HT-29 (cell line): Measurements from ENCODE around the gene GGT6. TPM values are rescaled to one million over a fixed set of nuclear protein-coding genes. Genes with fewer than 3 reads are reported as not detected.
A peak's percentile ranks its signal among the peaks of the same experiment; 100 is the strongest.

Experiments used
- DNase-seq: peaks from one replicate; pipeline ENCODE4 v3.0.0-alpha.2; 2015; ENCODE audit warnings: low spot score
- total RNA-seq: library from RNA; depleted of rRNA; stranded (reverse); fragments of >200 nt; shearing (Covaris generic); gene quantifications from 2 replicates; pipeline ENCODE4 v1.2.3, GENCODE V29; 2014

GGT6 gene
- total RNA-seq, 1 experiment from 2014 or later, result 7.0 TPM

DNA sequence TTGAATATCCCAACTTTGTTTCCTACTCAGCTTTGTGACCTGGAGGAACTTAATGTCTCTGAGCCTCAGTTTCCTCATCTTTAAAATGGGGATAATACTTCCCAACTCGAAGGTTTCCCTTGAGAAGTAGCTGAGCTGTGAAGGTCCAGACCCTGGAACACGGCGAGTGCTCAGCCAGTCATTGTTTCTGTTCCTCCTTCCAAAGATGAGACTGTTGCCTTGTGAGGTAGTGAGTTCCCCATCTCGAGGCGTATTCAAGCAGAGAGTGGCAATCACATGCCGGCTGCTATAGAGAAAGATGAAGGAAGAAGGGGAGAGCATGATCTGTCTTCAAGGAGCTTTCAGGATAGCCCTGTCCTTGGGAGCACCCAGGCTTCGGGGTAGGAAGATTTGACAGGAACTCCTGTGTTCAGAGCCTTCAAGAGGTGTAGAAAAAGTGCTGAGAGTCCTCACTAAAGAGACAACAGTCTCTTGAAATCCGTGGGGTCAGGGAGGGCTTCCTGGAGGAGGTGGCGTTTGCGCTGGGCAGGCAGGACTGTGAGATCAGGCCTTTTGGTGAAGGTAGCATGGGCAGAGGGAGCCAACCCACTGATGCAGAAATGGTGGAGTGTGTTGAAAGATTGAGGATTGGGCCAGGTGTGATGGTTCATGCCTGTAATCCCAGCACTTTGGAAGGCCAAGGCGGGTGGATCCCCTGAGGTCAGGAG is 34.5 kb downstream of the GGT6 start:
- DNase-seq, result no peak

DNA sequence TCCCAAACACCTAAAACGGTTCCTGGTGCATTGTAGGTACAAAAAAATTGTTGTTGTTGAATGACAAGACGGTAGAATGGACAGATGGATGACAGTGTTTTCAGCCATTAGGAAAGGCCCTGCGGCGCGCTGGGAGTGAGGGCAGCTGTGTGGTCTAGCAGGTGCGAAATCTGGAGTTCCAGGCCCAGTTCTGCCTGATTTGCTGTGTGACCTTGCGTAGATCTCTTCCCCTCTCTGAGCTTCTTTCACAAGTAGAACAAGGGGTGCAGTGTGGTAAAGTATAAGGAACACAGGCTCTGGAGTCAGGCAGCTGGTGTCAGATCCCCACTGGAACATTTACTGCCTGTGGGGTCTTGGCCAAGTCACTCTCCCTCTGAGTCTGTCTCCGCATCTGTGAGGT is 36.4 kb downstream of the GGT6 start:
- no peak for DNase-seq

DNA sequence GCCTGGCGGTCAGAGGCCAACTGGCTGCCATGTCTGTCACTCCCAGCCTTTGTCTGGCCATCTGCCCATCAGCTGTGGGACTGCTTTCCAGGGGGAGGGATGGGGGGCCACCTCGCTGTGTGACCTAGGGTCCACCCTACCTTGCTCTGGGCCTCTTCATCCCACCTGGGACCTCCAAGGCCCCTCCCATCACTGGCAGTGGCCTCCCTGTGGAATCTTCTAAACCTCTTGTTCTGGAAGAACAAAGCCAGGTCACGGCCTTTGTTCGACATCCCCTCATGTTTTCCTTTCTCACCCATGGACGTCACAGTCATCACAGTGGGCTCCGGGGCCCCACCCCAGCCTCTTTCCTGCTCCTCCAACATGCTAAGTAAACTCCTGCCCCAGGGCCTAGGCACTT is 37.7 kb downstream of the GGT6 start:
- DNase-seq, result no peak

DNA sequence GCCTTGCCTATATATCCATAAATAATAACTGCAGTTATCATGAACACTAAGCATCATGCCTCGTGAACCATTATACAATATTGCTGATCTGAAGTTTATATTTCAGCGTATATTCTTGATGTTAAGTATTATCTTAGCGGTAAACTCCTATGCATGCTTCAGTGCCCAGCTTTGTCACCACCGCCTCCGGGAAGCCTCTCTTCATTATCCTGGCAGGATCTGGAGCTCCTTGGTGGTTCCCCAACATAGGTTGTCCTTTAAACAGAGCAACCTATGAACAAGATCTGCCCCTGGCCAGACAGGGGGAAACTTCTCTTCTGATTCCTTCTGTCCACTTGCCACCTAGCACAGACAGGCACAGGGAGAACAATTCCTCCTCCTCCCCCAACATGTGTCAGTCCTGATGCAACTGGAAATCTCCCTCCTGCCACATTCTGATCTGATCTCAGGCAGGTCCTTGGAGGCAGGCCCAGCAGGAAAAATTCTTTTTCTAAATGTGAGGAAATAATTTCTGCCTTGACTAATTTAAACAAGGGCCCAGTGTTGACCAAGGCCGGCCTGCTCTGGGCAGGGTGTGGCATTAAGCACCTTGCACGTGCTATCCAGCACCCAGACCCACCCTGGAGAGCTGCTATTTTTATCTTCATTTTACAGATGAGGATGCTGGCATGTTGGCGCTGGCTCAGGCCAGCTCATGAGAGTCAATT is 39.3 kb downstream of the GGT6 start:
- DNase-seq, result peak; percentile 29

DNA sequence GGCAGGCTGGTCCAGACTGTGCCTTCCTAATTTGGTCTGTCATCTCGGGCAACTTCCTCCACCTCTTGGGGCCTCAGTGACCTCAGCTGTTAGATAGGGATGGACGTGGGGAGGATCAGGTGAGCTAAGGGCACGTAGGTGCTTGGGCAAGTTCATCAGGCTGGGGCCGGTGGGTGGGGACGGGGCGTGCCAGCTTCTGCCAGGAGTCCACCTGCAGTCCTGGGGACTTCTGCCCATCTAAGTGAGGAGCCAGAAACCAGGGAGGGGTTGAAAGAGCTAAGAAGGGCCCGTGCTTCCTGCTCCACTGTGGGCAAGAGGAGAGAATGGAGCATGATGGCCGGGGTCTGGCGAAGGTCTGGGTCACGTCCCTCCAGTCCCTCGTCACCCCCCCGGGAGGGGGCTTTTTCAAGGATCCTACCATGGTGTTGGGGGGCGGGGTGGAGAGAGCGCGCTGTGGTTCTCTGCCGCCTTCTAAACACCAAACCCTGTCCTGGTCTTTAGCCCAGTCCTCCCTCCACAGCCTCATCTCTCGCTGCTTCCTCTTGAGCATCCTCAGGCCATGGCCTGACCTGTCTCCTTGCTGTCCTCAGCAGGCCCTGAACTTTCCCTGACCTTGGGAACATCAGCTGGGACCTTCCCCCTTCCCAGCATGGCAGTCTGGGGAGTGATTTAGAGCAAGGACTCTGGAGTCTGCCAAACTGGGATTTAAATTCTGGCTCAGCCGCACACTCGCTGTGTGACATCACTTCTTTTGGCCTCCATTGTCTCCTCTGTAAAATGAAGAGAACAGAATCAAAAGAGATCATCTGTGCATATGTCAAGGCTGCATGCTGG is 40.1 kb downstream of the GGT6 start:
- DNase-seq, result no peak

DNA sequence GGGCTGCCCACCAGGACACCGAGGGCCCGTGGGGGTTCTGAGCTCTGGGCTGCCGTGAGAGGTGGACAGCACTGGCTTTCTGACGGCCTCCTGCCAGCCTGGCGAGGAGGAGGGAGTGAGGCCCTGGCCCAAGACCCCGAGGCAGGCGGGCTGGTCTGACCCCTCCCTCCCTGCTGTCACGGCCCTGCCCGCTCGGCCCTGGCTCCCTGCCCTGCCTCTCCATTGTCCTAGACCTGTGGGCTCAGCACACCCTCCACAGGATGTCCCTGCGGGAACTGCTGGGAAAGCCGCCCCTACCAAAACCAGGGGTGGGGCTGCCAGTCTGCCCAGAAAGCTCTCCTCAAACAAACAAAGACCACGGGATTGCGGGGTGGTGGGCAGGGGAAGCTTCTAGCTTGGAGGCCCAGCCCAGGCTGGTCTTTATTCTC is 41.0 kb downstream of the GGT6 start:
- DNase-seq, result no peak

DNA sequence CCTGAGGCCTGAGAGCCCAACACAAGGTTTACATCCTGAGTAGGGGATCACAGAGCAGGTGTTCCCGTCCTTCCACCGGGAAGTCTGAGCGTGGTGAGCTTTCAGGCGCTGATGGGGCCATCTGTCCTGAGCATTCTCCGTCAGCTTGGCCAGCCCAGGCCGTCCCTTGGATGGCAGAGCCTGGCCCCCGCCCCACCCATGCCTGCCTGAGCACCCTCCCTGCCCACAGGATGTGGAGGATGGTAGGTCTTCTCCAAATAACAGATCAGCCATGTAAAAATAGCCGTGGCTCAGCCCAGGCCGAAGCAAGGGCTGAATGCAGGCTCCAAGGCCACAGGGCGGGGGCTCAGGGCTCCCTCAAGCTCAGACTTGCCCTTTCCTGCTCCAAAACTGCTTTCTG is 41.5 kb downstream of the GGT6 start:
- DNase-seq, result no peak

DNA sequence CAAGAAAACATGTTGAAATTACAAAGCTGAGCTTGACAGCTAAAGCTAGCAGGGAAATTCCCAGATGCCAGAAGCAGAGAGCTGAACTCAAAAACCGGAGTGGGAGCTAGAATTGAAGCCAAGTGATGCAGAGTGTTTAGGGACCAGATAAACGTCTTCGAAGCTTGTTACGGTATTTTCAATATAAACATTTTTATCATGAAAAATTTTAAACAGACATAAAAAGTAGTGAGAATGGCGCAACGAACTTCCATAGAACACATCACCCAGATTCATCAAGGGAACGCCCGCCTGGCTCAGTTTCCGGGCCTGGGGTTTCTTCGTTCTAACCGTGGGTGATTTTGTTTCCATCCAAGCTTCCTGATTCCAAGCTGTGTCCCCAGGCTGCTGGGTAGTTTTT is 43.6 kb downstream of the GGT6 start:
- DNase-seq, result no peak

DNA sequence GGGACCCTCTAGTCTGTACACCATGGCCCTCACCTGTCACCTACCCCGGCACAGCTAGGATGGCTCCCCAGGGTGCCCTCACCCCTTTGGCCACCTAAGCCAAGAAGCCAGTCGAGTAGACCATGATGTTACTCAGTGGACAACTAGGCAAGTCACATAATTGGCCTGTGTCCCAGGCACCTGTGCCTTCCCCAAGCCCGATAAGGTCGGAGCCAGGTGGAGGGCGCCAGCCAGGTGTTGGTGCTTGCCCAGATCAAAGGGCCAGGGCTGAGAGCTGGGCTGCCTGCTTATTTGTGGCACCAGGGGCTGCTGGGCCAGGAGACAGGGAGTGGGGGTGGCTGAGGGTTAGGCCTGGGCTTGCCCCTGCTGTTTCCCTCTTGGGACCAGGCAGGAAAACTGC is 44.9 kb downstream of the GGT6 start:
- no peak for DNase-seq

DNA sequence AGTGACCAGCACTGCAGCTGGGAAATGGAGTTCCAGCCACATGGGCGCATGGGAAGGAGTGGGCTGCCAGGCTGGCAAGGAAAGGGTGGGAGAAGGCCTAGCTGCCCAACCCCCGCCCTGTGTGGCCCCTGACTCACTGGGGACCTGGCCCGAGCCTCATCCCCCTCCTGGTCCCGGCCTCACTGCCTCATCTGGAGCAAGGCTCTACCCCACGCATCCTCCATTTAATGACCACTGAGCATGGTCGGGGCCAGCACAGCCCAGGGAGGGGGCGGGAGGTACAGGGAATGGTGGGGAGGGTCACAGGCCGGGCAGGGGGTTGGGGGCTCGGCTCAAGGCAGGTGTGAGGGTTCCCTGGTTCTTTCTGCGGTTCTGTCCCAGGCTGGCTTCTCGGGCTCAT is 45.6 kb downstream of the GGT6 start:
- DNase-seq, result no peak

DNA sequence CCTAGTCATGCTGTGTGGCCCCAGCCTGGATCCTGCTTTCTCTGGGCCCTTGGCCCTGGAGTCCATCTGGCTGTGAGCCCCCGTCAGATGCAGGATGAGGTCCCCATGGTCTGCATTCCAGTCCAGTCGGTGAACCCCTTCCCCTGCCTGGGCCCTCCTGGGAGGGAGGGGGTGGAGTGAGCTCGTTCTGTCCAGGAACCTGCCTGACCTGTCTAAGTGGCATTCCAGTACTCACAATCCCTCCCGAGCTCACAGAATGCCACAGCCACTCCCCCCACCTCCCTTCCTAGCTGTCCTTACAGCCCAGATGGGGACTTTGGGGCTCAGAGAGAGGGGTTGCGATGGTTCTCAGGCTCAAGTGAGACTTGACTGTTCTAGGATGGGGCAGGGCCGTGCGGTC is 46.2 kb downstream of the GGT6 start:
- DNase-seq, result peak; percentile 78

DNA sequence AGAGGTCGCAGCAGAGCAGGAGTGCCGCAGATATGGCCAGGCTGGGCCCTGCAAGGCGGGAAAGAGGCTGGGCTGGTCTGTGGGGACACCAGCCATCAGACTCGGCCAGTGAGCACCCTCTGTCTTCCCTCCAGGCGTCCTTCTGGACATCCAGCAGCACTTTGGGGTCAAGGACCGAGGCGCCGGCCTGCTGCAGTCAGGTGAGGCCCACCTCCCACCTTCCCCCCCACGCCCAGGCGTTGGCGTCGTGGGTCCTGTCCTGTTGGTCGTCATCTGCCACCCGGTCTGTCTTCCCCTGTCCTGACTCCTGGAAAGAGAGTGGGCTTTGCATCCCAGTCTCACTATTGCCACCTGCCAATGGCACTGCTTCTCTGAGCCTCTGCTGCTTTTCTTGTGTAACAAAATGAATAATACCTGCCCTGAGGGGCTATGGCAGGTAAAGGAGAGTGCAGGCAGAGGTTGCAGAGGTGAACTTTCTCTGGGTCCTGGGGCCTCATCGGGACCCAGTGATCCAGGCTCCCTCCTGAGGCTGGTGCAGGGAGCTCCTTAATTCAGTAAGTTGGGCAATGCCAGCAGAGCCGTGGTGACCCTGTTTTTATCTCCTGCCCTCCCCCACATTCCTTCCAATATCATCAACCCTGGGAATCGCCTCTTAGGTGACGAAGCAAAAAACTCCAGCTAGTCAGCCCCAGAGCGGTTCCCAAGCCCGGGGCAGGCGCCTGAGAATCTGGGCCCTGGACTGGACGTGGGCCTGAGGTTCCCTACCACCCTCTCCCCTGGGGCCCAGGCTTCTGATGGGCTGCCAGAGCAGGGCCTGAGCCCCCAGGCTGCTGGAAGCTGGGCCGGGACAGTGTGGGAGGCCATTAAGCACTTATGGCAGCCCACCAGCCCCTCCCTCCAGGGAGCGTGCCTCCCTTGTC is 47.0 kb downstream of the GGT6 start:
- no peak for DNase-seq

DNA sequence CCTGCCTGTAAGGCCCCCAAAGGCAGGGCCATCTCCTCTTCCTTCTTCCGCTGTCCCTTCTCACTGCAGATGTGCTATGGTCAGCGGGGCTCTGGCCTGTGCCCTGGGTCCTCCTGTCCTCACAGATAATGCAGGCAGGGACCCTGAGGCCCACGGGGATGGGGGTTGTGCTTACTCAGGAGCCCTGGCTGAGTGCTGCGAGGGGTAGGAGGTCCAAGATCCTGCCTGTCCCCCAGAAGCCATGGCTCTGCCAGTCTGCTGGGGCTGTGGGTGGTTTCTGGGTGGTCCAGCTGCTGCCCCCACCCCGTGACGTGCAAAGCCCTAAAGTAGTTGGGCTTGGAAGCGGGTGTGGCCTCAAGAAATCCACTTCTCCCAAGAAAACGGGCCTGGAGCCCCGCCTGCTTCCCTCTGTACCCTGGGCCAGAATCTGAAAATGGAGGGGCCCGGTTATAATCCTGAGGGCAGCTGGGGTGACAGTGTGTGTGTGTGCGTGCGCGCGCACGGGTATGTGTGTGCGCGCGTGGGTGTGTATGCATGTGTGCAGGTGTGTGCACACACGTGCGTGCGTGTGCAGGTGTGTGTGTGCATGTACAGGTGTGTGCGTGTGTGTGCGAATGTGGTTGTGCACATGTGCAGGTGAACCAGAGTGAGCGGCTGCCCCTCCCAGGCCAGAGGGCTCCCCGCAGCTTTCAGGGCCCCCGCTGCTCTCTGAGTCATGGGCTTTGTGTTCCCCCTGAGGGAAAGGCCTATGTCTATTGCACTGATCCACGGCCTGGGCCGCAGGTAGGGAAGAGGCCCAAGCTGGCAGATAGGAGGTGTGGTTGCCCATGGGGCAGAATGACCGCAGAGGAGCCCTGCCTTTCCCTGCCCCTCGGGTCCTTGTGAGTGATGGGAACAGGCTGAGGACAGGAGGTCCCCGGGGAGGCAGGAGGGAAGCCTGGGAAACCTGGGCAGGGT is 47.9 kb downstream of the GGT6 start:
- no peak for DNase-seq

DNA sequence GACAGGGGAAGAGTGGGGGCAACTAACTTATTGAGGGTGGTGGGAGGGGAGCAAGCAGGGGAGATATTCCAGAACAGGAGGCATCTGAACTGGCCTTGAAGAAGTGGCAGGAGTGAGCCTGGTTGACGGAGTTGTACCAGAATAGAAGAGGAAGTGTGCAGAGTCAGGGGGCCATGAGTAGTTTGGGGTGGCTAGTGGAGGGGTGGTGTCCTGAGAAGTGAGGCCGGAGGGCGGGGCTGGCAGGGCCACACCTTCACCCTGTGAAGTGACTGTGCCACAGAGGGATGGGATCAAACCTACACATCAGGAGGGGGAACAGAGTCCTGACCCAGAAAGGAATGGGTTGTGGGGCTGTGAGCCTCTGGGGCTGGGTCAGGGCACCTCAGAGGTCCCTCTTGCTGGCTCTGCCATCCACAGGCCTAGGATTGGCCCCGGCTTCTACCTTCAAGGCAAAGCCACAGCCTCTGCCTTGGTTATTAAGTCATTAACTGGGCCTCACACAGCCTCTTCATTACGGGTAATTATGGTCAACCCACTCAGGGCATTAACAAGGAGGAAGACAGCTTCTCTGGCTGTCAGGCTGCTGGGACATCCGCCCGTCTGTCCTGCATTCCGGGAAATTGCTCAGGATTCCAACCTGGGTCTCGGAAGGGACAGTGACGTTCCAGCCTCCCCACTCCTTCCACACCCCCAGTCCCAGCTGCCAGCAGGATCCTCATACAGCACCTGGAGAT is 49.0 kb downstream of the GGT6 start:
- DNase-seq, result no peak

DNA sequence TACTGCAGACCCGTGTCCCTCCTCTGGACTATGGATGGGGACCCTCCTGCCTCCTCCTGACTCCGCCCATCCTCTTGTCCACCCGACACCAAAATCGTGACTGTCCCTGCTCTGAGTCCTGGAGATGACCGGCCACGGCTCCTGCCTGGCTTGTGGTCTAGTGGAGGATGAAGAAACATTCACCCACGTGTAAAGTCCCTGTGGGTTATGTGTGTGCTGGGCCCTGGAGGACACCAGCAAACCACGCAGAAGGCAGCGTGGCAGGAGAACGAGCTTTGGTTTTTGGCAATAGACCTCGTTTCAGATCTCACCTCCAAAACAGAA is 49.8 kb downstream of the GGT6 start:
- DNase-seq, result no peak

DNA sequence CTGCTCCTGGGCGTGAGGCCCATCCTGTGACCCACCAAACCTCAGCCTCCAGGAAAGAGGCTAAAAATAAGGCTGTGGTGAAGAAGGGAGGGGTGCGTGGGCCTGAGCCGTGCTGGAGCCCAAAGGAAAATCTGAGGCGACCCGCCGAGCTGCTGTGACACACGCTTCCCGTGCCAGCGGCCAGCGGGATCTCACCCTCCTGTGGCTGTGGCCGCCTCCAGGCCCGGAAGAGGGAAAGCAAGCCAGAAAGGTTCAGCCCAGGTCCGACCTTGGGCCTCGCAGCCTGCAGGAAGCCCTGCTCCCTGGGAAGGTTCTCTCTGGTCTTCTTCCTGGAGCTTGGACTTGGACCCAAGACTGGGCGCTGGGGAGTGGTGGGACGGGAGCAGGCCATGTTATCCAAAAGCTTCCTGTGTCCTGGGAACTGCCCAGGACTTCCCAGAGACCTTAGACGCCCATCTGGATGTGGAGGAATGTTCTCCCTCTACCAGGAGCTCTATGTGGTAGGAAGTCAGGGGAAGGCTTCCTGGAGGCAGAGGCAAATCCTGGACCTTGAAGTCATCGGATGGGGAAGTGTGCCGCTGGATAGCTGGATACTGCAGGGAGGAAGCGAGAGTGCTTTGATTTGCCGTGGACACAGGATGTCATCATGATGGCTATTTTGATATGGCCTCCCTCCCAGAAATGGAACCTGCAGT is 50.3 kb downstream of the GGT6 start:
- no peak for DNase-seq

DNA sequence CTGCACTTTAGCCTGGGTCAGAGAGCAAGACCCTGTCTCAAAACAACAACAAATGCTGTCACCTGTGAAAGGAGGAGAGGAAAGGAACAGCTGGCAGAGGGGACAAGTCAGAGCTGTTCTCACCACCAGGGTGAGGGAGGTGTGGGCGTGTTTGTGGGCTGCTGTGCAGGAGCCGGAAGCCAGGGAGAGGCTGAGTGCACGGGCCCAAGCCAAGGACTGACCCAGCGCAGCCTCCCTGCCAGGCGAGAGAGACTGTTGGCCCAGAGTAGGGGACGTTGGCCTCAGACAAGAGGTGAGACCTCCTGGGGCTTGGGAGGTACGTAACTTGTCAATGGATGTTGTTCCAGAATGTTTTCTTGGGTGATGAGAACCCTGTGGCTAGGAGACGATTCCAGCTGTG is 51.0 kb downstream of the GGT6 start:
- DNase-seq, result no peak

DNA sequence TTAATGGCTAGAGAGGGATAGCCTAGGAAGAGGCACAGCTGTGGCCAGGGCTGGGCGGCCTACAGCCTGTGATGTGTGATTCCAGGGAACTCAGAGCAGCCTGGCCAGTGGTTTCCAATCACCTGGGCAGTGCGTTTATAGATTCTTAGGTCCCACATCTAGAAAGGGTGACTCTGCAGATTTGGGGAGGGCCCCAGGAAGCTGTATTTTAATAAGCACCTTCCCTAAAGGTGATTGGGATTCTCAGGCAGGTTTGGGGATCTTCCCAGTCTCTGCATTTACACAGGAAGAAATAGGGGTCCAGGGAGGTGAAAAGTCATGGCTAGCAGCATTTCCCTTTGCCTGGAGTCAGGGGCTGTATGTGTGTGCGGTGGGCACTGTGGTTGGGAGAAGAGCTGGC is 52.2 kb downstream of the GGT6 start:
- DNase-seq, result no peak
